Vagina (tissue), 2 donors: ENCODE measurements around the gene ATP5MC2.

ENCODE experiments used
- POLR2A ChIP-seq, 2 donors: fragments of 450-650 bp; IDR thresholded peaks; one replicate each; pipeline ENCODE4 v1.6.1; 2017; ENCODE audit warnings: antibody characterized with exemption in 2 of 2, mild to moderate bottlenecking in 2 of 2, moderate library complexity in 2 of 2
- TF ChIP-seq, protein P1 (sequence below), 3 experiments: fragments of 450-650 bp in 2 of 3; fragments of 200-600 bp in 1 of 3; sonication (generic) in 1 of 3; IDR thresholded peaks; one replicate each; pipeline ENCODE4 v1.5.1; 2017 to 2019; ENCODE audit warnings: antibody characterized with exemption in 3 of 3, mild to moderate bottlenecking in 2 of 3, moderate library complexity in 2 of 3

DNA sequence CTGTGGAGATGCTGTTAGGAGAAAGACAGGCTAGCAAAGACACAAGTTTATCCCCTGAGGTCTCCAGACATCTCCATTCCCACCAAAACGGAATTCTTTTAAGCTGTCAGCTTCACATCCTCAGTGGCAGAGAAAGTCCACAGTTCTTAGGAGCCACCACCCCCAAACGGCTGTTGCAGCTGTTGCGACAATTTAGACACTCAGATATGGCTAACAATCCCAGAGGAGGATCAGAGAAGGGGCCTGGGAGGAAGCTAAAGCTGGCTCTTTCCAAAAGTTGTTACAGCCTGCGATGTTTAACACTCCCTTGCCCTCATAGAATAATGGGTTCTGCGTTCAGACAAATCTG is 1.9 kb upstream of the ATP5MC2 start:
- no peak for TF ChIP-seq POLR2A (IDR thresholded peaks at IDR 0.05)
- TF ChIP-seq, protein P1, sequence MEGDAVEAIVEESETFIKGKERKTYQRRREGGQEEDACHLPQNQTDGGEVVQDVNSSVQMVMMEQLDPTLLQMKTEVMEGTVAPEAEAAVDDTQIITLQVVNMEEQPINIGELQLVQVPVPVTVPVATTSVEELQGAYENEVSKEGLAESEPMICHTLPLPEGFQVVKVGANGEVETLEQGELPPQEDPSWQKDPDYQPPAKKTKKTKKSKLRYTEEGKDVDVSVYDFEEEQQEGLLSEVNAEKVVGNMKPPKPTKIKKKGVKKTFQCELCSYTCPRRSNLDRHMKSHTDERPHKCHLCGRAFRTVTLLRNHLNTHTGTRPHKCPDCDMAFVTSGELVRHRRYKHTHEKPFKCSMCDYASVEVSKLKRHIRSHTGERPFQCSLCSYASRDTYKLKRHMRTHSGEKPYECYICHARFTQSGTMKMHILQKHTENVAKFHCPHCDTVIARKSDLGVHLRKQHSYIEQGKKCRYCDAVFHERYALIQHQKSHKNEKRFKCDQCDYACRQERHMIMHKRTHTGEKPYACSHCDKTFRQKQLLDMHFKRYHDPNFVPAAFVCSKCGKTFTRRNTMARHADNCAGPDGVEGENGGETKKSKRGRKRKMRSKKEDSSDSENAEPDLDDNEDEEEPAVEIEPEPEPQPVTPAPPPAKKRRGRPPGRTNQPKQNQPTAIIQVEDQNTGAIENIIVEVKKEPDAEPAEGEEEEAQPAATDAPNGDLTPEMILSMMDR (IDR thresholded peaks at IDR 0.05), result no peak
